HG03060 (cell line): ENCODE results near the gene TMC5.
"Not testable (repeated sequence)": the region's sequence is repeated elsewhere in the genome, so short reads cannot be mapped to it uniquely, and the experiment has no call there.

Experiments
- ATAC-seq: cut with Tn5 transposase; IDR thresholded peaks from one replicate; pipeline ENCODE4 v1.9.1; 2021; ENCODE audit warnings: low read depth, moderate number of reproducible peaks; ENCODE audit not compliant: unreplicated experiment

Gene TMC5

DNA sequence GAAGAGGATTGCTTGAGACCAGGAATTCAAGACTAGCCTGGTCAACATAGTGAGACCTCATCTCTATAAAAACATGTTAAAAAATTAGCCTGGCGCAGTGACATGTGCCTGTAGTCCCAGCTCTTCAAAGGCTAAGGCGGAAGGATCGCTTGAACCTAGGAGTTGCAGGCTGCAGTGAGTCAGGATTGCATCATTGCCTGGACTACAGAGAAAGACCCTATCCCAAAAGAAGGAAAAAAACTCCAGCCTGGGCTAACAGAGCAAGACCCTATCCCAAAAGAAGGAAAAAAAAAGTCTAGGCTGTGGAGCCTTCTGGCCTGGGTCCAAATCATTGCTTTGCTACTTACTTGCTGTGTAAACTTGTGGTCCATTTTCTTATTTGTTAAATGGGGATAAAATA lies 111.0 kb downstream of the TMC5 start:
- no peak for ATAC-seq

DNA sequence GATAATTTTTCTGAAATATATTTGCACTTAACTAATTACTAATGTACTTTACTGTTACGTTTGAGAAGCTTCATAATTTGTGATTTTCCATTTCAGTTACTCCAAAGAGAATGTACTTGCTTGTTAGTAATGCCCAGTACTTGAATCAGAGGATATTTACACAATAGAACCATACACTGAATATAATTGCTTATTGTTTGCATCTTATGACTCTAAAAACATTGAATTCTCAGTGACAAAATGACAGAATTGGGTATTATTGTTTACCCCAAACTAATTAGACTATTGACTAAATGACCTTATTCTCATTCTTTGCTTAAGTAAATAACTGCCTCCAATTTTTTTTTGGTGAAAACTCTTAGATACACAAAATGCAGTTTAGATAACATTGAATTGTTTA lies 114.9 kb downstream of the TMC5 start:
- no peak for ATAC-seq

DNA sequence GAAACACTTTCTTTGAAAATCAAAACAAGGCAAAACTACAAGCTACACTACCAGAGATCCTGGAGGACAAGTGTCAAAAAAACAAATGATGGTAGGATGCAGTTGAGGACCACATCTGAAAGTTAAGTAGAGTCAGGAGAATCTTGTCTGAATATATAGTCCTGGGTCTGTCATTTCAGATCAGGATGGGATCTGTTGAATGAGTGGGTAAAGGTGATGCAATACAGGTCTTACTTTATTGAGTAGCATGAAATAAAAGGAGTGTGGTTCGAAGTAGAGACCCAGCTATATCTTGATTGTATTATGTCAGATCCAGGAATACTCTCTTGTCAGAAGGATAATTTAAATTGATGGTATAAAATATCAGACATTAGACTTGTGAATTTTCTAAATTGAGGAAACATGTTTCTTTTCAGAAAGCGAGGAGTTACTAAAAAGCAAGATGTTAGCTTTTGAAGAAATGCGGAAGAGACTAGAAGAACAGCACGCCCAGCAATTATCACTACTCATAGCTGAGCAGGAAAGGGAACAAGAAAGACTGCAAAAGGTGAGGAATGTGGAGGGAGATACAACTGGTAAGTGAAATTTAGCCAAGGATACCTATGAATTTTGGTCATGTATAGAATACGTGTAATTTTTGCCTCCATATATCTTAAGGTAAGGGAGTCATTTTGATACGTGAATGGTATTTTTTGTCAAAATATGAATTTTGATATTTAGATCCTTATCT lies 122.7 kb downstream of the TMC5 start:
- no peak for ATAC-seq

DNA sequence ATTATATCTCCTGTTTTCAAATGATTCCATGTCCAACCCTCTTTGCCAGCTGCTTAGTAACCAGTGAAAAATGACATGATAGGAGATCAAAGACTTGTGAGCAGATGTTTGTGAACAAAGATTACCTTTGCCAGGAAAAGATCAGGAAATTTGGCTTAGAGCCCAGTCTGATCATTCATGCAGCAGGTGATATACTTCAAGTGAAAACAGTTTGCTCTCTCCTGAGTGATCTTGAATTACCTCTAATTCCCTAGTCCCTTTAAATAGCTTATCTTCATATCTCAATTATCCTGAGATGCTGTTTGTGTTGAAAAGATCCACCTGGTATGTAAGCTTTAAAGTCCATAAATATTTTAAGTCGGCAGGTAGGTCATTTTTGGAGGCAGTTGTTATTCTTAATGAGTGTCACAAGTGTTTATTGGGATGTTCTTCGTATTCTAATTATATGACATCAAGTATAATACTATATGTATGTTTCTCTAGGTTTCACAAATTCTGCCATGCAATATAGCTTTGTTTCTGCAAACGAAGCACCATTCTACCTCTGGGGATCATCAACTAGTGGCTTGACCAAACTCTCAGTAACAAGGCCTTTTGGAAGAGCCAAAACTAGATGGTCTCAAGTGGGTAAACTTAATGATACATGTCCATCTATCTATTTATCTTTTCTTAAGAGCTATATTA lies 124.6 kb downstream of the TMC5 start:
- ATAC-seq, result no peak

DNA sequence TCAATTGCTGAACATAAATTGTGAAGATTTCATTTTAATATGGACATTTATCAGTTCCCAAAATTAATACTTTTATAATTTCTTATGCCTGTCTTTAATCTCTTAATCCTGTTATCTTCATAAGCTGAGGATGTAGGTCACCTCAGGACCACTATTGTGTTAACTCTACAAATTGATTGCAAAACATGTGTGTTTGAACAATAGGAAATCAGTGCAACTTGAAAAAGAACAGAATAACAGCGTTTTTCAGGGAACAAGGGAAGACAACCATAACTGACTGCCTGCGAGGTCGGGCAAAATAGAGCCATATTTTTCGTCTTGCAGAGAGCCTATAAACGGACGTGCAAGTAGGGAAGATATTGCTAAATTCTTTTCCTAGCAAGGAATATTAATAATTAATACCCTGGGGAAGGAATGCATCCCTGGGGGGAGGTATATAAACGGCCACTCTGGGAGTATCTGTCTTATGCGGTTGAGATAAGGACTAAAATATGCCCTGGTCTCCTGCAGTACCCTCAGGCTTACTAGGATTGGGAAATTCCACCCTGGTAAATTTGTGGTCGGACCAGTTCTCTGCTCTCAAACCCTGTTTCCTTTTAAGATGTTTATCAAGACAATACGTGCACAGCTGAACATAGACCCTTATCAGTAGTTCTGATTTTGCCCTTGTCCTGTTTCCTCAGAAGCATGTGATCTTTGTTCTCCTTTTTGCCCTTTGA lies 125.8 kb downstream of the TMC5 start:
- ATAC-seq, result not testable (repeated sequence)

DNA sequence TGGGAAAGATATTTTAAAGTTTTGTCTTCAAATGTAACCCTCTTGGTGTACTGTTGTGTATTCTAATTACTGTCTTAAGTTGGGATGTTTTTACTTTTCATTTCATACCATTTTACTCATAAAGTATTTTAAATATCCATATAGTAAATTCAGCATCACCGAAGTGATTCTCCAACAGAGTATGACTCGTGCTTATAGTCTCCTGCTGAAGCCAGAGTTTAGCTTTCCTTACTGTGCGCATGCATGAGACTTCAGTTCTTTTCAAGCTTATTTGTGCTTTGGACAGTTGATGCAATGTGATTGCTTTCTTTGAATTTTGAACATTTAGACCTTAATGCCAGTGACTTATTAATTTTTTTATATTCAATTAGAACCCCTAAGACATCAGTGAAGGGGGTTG lies 130.5 kb downstream of the TMC5 start:
- ATAC-seq, result no peak
